Prostate gland (tissue), 2 donors: ENCODE results near the gene PPP2R5A. TPM values are rescaled to one million over a fixed set of nuclear protein-coding genes. Genes with fewer than 3 reads are reported as not detected.

ENCODE experiments used
- DNase-seq: peaks from one replicate; pipeline ENCODE4 v3.0.0-alpha.2; 2019; ENCODE audit warnings: low spot score
- H3K27ac ChIP-seq, 2 donors: fragments of 200-600 bp; sonication (generic); 2 replicates each; pipeline ENCODE4 v1.5.1; 2017 to 2019
- H3K27me3 ChIP-seq: fragments of 200-600 bp; sonication (generic); replicated peaks from 2 replicates; pipeline ENCODE4 v1.5.1; 2019; ENCODE audit not compliant: insufficient read depth
- H3K36me3 ChIP-seq, 2 donors: fragments of 200-600 bp; sonication (generic); 1 replicate in 1 of 2; 2 replicates in 1 of 2; pipeline versions ENCODE4 v1.5.1 to v1.8.1; 2017 to 2019
- H3K4me1 ChIP-seq: fragments of 200-600 bp; sonication (generic); replicated peaks from 2 replicates; pipeline ENCODE4 v1.5.1; 2019
- H3K4me3 ChIP-seq, 2 donors: fragments of 200-600 bp; sonication (generic); 2 replicates each; pipeline ENCODE4 v1.5.1; 2017 to 2019
- H3K9me3 ChIP-seq: fragments of 200-600 bp; sonication (generic); 2 replicates; pipeline ENCODE4 v1.5.1; 2017
- CTCF ChIP-seq, 4 experiments: fragments of 200-600 bp in 2 of 4; fragments of 450-650 bp in 2 of 4; sonication (generic) in 2 of 4; IDR thresholded peaks; 1 replicate in 3 of 4; 2 replicates in 1 of 4; pipeline ENCODE4 v1.5.1; 2016 to 2019; ENCODE audit warnings: antibody characterized with exemption in 4 of 4, mild to moderate bottlenecking in 2 of 4, moderate library complexity in 2 of 4
- POLR2A ChIP-seq: fragments of 450-650 bp; IDR thresholded peaks from one replicate; pipeline ENCODE4 v1.6.1; 2016; ENCODE audit warnings: antibody characterized with exemption, mild to moderate bottlenecking
- POLR2AphosphoS5 ChIP-seq: sonication (generic); formaldehyde crosslinking; IDR thresholded peaks from one replicate; pipeline ENCODE4 v1.6.1; 2017; ENCODE audit warnings: antibody characterized with exemption
- WGBS: methylation state at CpG from one replicate; pipeline ENCODE4 v1.1.5; 2018; 5-methylcytosine and 5-hydroxymethylcytosine counted together
- intact Hi-C: fragments of 100-400 bp; cut with DNase I; formaldehyde crosslinking; loops from one replicate; pipeline ENCODE4 v1.14.2; 2022
- total RNA-seq, 2 donors: library from RNA; depleted of rRNA; stranded (reverse); fragments of >200 nt; gene quantifications; one replicate each; pipeline ENCODE4 v1.1.0, GENCODE V29; 2016

The PPP2R5A gene
- total RNA-seq, 2 donors from 2014 or later, result 33.5 to 49.5 TPM

GRCh38 chr1:212355230-212355969 lies 70.2 kb downstream of the PPP2R5A start:
- no peaks in the 10 kb centered on the region for H3K4me1 ChIP-seq
- intact Hi-C loops, result no loop called here
- DNase-seq, result no peak
- H3K4me3 ChIP-seq, result no peak overlapping the region
- no peaks in the 10 kb centered on the region for H3K9me3 ChIP-seq
- H3K27ac ChIP-seq, result no peak overlapping the region
- WGBS, result 91% methylated on average over 3 of the region's 3 CpGs
- no peaks in the 10 kb centered on the region for H3K27me3 ChIP-seq
- TF ChIP-seq CTCF (IDR thresholded peaks at IDR 0.05), result no peak
- TF ChIP-seq POLR2A, result no peak
- TF ChIP-seq POLR2AphosphoS5, result no peak
- no peaks in the 10 kb centered on the region for H3K36me3 ChIP-seq

- no peak for DNase-seq
- H3K4me1 ChIP-seq, result no peaks in the 10 kb centered on the region
- no peaks in the 10 kb centered on the region for H3K27me3 ChIP-seq
- intact Hi-C loops, result no loop called here
- no peak overlapping the region for H3K4me3 ChIP-seq
- no peak overlapping the region for H3K27ac ChIP-seq
- WGBS, result 81% methylated on average over 4 of the region's 4 CpGs
- no peak for TF ChIP-seq POLR2A
- no peak for TF ChIP-seq CTCF (IDR thresholded peaks at IDR 0.05)
- TF ChIP-seq POLR2AphosphoS5, result no peak
- no peaks in the 10 kb centered on the region for H3K9me3 ChIP-seq
- no peaks in the 10 kb centered on the region for H3K36me3 ChIP-seq
Observed at GRCh38 chr1:212359794-212360479, 74.7 kb downstream of the PPP2R5A start.

GRCh38 chr1:212364985-212365384 lies 79.8 kb downstream of the PPP2R5A start:
- no peaks in the 10 kb centered on the region for H3K36me3 ChIP-seq

GRCh38 chr1:212366901-212367300 lies 81.7 kb downstream of the PPP2R5A start:
- TF ChIP-seq CTCF (IDR thresholded peaks at IDR 0.05), result no peak
- TF ChIP-seq POLR2A, result no peak
- TF ChIP-seq POLR2AphosphoS5, result no peak
- Histone ChIP-seq H3K27me3 (no peaks in the 10 kb centered on the region), H3K4me3 (no peak overlapping the region), H3K27ac (no peak overlapping the region), H3K36me3 (no peaks in the 10 kb centered on the region), H3K4me1 (no peaks in the 10 kb centered on the region), H3K9me3 (no peaks in the 10 kb centered on the region)
- intact Hi-C loops, result loop anchor here (2.0 to 5.0 kb wide), 3 partner anchors 75 to 296 kb away; no protein-coding TSS in a partner anchor
- DNase-seq, result no peak
- 68% methylated on average over 5 of the region's 5 CpGs for WGBS

More at GRCh38 chr1:212364985-212365384, 79.8 kb downstream of the PPP2R5A start:
- no peak for DNase-seq
- TF ChIP-seq POLR2A (no peak), CTCF (IDR thresholded peaks at IDR 0.05) (no peak), POLR2AphosphoS5 (no peak)
- intact Hi-C loops, result loop anchor here (5.0 kb wide), 2 partner anchors 73 to 87 kb away; no protein-coding TSS in a partner anchor
- Histone ChIP-seq H3K4me3 (no peak overlapping the region), H3K4me1 (no peaks in the 10 kb centered on the region), H3K27ac (no peak overlapping the region), H3K9me3 (no peaks in the 10 kb centered on the region), H3K27me3 (no peaks in the 10 kb centered on the region)
- WGBS, result 72% methylated on average over 7 of the region's 7 CpGs
